Muscle of back (tissue), 10 donors: ENCODE data around the gene SLC2A4. TPM values are rescaled to one million over a fixed set of nuclear protein-coding genes. Genes with fewer than 3 reads are reported as not detected.

Experiments
- polyA plus RNA-seq, 10 donors: library from polyadenylated mRNA; unstranded; fragments of 120-200 nt; gene quantifications; one replicate each; pipeline ENCODE4 v1.2.1, GENCODE V29; 2013; ENCODE audit not compliant: insufficient read length in 10 of 10

SLC2A4 gene
- polyA plus RNA-seq, 10 donors, result 7.7 to 32.4 (median 26.1) TPM

Other genes starting within 250 kb of the SLC2A4 start
- gene SLC16A13, start 245.7 kb upstream of the SLC2A4 start, polyA plus RNA-seq, result 1 to 10 TPM in 8 of 10 donors, under 1 TPM in 2; 0.62 to 2.4 (median 1.3) TPM
- gene SLC16A11, start 237.6 kb upstream of the SLC2A4 start, polyA plus RNA-seq, result under 1 TPM in 9 of 10 donors, not detected in 1; 0.11 to 0.48 (median 0.17) TPM
- 1 to 10 TPM; 1.1 to 3.5 (median 1.7) TPM for gene CLEC10A, start 201.5 kb upstream of the SLC2A4 start, polyA plus RNA-seq
- under 1 TPM in 9 of 10 donors, not detected in 1; 0.15 to 0.40 (median 0.34) TPM for gene ASGR2, start 166.9 kb upstream of the SLC2A4 start, polyA plus RNA-seq
- 1 to 10 TPM; 1.6 to 6.5 (median 2.3) TPM for gene ASGR1, start 102.3 kb upstream of the SLC2A4 start, polyA plus RNA-seq
- gene DLG4, start 61.9 kb upstream of the SLC2A4 start, polyA plus RNA-seq, result 10 to 100 TPM; 15.3 to 31.0 (median 21.1) TPM
- gene ACADVL, start 61.8 kb upstream of the SLC2A4 start, polyA plus RNA-seq, result 100 to 1,000 TPM; 178 to 376 (median 256) TPM
- 10 to 100 TPM; 24.5 to 40.5 (median 34.9) TPM for gene DVL2, start 47.2 kb upstream of the SLC2A4 start, polyA plus RNA-seq
- gene PHF23, start 42.3 kb upstream of the SLC2A4 start, polyA plus RNA-seq, result 10 to 100 TPM; 28.1 to 46.1 (median 34.4) TPM
- gene GABARAP, start 39.3 kb upstream of the SLC2A4 start, polyA plus RNA-seq, result 100 to 1,000 TPM; 271 to 406 (median 306) TPM
- 100 to 1,000 TPM; 153 to 190 (median 180) TPM for gene CTDNEP1, start 30.0 kb upstream of the SLC2A4 start, polyA plus RNA-seq
- 10 to 100 TPM; 31.9 to 64.8 (median 35.7) TPM for gene ELP5, start 29.5 kb upstream of the SLC2A4 start, polyA plus RNA-seq
- 1 to 10 TPM in 5 of 10 donors, under 1 TPM in 5; 0.47 to 3.0 (median 1.1) TPM for gene CLDN7, start 19.2 kb upstream of the SLC2A4 start, polyA plus RNA-seq
- gene YBX2, start 12.9 kb downstream of the SLC2A4 start, polyA plus RNA-seq, result 1 to 10 TPM; 1.2 to 4.2 (median 1.9) TPM
- gene EIF5A, start 25.9 kb downstream of the SLC2A4 start, polyA plus RNA-seq, result 100 to 1,000 TPM; 225 to 344 (median 294) TPM
- gene GPS2, start 33.6 kb downstream of the SLC2A4 start, polyA plus RNA-seq, result 10 to 100 TPM; 49.3 to 70.2 (median 58.7) TPM
- 10 to 100 TPM; 13.6 to 20.6 (median 18.6) TPM for gene NEURL4, start 47.6 kb downstream of the SLC2A4 start, polyA plus RNA-seq
- gene ACAP1, start 54.8 kb downstream of the SLC2A4 start, polyA plus RNA-seq, result 10 to 100 TPM in 2 of 10 donors, 1 to 10 TPM in 8; 5.3 to 19.6 (median 8.5) TPM
- gene KCTD11, start 70.4 kb downstream of the SLC2A4 start, polyA plus RNA-seq, result 10 to 100 TPM in 1 of 10 donors, 1 to 10 TPM in 9; 5.8 to 10.3 (median 7.5) TPM
- not detected for gene TMEM95, start 73.4 kb downstream of the SLC2A4 start, polyA plus RNA-seq
- gene TNK1, start 99.4 kb downstream of the SLC2A4 start, polyA plus RNA-seq, result 1 to 10 TPM in 2 of 10 donors, under 1 TPM in 7, not detected in 1; 0.22 to 1.4 (median 0.69) TPM
- gene PLSCR3, start 112.8 kb downstream of the SLC2A4 start, polyA plus RNA-seq, result 10 to 100 TPM; 20.4 to 35.0 (median 27.2) TPM
- gene TMEM256, start 122.4 kb downstream of the SLC2A4 start, polyA plus RNA-seq, result 10 to 100 TPM; 49.0 to 60.9 (median 54.0) TPM
- 10 to 100 TPM; 19.9 to 33.1 (median 25.5) TPM for gene NLGN2, start 126.1 kb downstream of the SLC2A4 start, polyA plus RNA-seq
- gene SPEM1, start 138.6 kb downstream of the SLC2A4 start, polyA plus RNA-seq, result not detected
- not detected for gene SPEM2, start 143.9 kb downstream of the SLC2A4 start, polyA plus RNA-seq
- gene SPEM3, start 147.1 kb downstream of the SLC2A4 start, polyA plus RNA-seq, result under 1 TPM in 1 of 10 donors, not detected in 9; 0.04 TPM
- gene TMEM102, start 153.7 kb downstream of the SLC2A4 start, polyA plus RNA-seq, result 1 to 10 TPM in 4 of 10 donors, under 1 TPM in 6; 0.52 to 1.4 (median 0.92) TPM
- gene FGF11, start 157.8 kb downstream of the SLC2A4 start, polyA plus RNA-seq, result 1 to 10 TPM; 1.3 to 5.1 (median 3.1) TPM
- 10 to 100 TPM; 51.8 to 85.8 (median 71.8) TPM for gene CHRNB1, start 163.3 kb downstream of the SLC2A4 start, polyA plus RNA-seq
- gene ZBTB4, start 197.9 kb downstream of the SLC2A4 start, polyA plus RNA-seq, result 10 to 100 TPM; 22.1 to 27.1 (median 24.9) TPM
- gene SLC35G6, start 199.7 kb downstream of the SLC2A4 start, polyA plus RNA-seq, result under 1 TPM in 8 of 10 donors, not detected in 2; 0.16 to 0.59 (median 0.20) TPM
- 10 to 100 TPM; 50.2 to 72.7 (median 58.4) TPM for gene POLR2A, start 202.6 kb downstream of the SLC2A4 start, polyA plus RNA-seq